Activated naive CD8-positive, alpha-beta T cell treated with anti-CD3 and anti-CD28 coated beads, Interleukin-2, amount 10 ng/mL, durations not matched to agents 7 days and 5 days (primary cell): ENCODE measurements around the gene PRKCD. TPM values are rescaled to one million over a fixed set of nuclear protein-coding genes. Genes with fewer than 3 reads are reported as not detected.
"Not testable (repeated sequence)": the region's sequence is repeated elsewhere in the genome, so short reads cannot be mapped to it uniquely, and the experiment has no call there.

ENCODE experiments used
- ATAC-seq: fragments of 150-1000 bp; cut with Tn5 transposase; one replicate; pipeline ENCODE4 v1.10.0; 2021; ENCODE audit warnings: low read depth, moderate library complexity
- POLR2A ChIA-PET: fragments of 350-600 bp; sonication (Branson Sonifier 250); formaldehyde crosslinking; loops from one replicate; lab custom pipeline; 2021; ENCODE audit warnings: antibody characterized with exemption; lab: Charles Lee
- DNase-seq: peaks from one replicate; pipeline ENCODE4 v3.0.0; 2021
- H3K27ac Mint-ChIP-seq: one replicate; pipeline ENCODE4 v1.8.0; 2022; ENCODE audit warnings: mild to moderate bottlenecking, mixed read lengths
- H3K27me3 Mint-ChIP-seq: one replicate; pipeline ENCODE4 v1.8.0; 2022; ENCODE audit warnings: mild to moderate bottlenecking, moderate library complexity, mixed read lengths
- H3K36me3 Mint-ChIP-seq: one replicate; pipeline ENCODE4 v1.8.0; 2021; ENCODE audit warnings: mild to moderate bottlenecking, mixed read lengths
- H3K4me1 Mint-ChIP-seq: one replicate; pipeline ENCODE4 v1.8.0; 2021; ENCODE audit warnings: mixed read lengths
- H3K4me3 Mint-ChIP-seq: one replicate; pipeline ENCODE4 v1.8.0; 2022; ENCODE audit warnings: mild to moderate bottlenecking, moderate library complexity, mixed read lengths
- H3K9me3 Mint-ChIP-seq: one replicate; pipeline ENCODE4 v1.8.0; 2021; ENCODE audit warnings: mixed read lengths
- total RNA-seq, 2 experiments: library from RNA; stranded (reverse); gene quantifications; one replicate each; pipeline ENCODE4 v1.2.3, GENCODE V29; 2021

The PRKCD gene
- total RNA-seq, 2 experiments from 2014 or later: 20.5 TPM

DNA sequence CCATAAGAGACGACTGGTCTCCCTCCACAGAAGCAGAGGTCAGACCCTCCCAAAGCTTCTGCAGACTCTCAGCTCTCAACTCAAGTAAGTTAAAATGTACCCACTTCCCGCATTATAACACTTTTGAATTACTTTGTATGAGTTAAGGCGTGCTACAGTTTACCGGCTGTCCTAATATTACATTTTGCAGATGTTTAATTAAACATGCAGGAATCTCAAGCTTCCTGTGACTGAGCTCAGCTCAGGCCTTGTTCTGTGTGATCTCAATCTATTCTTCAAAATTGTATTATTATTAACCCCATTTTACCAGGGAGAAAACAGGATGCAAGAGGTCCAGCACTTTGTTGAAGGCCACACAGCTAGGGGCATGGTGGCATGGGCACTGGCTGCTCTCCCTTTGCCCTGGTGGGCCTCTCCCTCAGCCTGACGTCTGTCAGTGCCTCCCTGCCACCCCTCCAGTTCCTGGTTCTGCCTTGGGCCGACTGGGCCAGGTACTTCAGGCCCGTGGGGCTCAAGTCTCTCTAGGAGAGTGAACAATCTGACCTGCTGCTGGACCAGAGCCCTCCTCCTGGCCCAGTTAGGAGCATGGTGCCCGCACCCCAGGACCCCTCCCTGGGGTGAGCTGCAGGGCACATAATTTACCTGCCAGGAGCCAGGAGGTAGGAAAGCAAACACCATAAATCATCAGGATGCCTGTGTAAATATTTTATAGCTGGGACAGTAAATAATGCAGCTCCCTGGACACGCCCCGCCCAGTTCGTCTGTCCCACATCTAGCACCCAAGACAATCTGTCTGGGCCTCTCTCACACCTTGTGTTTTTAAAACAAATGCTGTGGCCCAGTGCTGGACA lies 15.9 kb upstream of the PRKCD start:
- POLR2A ChIA-PET: no interaction called here
- Mint-ChIP-seq H3K27ac (no peak overlapping the region), H3K36me3 (no peaks in the 10 kb centered on the region), H3K4me1 (peaks cover 6% of the 10 kb centered on the region), H3K4me3 (no peak overlapping the region), H3K27me3 (no peaks in the 10 kb centered on the region), H3K9me3 (no peaks in the 10 kb centered on the region)
- ATAC-seq (no peak), DNase-seq (no peak)

DNA sequence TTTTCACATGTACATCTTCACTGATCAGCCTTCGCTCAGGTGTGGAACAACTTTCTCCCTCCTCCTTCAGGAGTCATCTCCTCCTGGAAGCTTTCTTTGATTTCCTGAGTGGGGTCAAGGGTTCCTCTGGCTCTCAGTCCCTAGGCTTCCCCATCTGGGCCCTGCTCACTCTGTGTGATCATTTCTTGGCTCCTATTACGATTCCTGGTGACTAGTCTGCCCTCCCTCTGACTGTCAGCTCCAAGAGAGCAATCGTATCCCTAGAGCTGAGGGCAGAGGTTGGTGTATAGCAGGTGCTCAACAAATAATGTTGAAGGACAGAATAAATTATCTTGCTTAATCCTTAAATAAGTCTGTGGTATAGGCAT lies 15.3 kb upstream of the PRKCD start:
- Mint-ChIP-seq H3K4me3 (no peak overlapping the region), H3K9me3 (no peaks in the 10 kb centered on the region), H3K4me1 (peaks cover under 1% of the 10 kb centered on the region), H3K27me3 (peaks cover 2% of the 10 kb centered on the region), H3K36me3 (no peaks in the 10 kb centered on the region), H3K27ac (no peak overlapping the region)
- DNase-seq (no peak), ATAC-seq (no peak)
- POLR2A ChIA-PET: no interaction called here

DNA sequence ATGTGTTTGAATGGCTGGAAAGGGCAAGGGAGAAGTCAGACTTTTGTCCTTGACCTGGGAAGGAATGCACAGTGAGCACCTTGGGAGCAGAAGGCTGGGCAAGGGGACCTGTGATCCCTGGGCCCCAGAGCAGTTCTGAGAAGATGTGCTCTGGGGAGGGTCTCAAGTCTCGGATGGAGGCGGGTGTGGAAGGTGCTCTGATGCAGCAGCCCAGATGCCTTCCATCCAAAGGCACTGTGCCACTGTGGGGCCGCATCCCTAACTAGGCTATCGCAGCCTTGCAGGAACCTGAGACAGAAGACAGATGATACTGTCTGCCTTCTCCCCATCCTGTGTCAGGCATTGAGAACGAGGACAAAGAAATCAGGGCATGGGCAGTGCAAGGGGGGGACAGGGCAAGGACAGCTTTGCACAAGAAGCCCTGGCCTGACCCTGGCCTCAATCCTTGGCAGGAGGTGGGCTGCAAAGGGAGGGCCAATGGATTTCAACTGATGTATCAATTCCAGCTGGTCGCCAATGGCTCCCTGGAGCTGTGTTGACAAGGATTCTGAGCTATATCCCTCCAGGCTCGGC lies 14.6 kb upstream of the PRKCD start:
- Mint-ChIP-seq H3K27ac (no peak overlapping the region), H3K36me3 (no peaks in the 10 kb centered on the region), H3K4me3 (no peak overlapping the region), H3K27me3 (peaks cover 5% of the 10 kb centered on the region), H3K9me3 (no peaks in the 10 kb centered on the region), H3K4me1 (no peaks in the 10 kb centered on the region)
- ATAC-seq (no peak), DNase-seq (no peak)
- POLR2A ChIA-PET: no interaction called here

DNA sequence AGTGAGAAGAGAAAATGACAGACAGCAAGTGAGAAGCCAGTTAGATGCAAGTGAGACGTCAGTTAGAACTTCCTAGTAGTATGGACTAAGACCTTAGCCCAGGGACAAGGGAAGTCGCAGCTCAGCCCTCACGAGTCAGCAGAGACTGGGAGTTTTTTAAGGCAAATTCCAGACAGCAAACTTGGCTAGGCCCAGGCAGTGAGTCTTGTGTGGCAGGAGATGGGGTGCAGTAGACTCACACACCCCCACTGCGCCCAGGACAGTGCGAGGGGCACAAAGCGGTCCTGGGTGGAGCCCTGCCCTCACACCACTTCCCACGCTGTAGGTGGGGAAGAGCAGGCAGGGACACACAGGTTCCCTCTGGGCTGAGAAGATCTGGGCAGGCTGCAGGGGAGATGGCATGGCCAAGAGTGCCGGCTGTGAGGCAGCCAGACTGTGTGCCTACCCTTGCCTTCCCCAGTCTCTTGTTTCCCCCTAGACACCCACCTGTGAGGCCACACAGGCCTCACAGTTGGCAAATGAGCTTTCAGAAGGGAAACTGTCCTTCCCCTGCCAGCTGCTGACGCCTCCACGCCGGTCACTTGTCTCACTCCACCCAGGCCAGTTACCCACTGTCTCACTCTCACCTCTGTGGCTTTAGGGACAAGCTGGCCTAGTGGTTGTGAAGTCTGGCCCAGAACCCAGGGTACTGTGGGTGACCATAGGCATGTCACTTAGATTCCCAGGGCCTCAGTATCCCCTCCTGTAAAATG lies 13.7 kb upstream of the PRKCD start:
- ATAC-seq: no peak
- Mint-ChIP-seq H3K4me3 (no peak overlapping the region), H3K9me3 (no peaks in the 10 kb centered on the region), H3K4me1 (no peaks in the 10 kb centered on the region), H3K27me3 (peaks cover 5% of the 10 kb centered on the region), H3K36me3 (no peaks in the 10 kb centered on the region), H3K27ac (no peak overlapping the region)
- DNase-seq: no peak
- POLR2A ChIA-PET: no interaction called here

DNA sequence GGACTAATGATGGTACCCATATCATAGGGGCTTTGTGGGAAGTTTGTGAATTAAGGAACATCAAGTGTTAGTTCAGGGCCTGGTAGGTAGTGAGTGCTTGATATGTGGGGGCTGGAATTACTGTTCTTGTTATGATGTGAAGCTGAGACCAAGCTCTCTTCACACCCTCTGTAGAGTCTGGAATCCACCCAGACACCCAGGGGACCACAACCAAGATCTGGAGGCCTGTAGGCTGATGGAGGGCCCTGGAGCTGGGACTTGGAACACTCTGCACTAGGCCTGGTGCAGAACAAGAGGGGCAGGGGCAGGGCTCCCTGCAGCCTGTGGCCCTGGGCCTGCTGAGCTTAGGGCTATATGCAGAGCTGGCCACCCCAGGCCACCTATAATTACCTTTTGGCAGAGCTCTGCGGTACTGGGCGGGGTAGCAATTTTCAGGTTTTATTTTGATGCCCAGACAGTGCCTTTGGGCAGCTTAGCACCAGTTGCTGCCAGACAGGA lies 13.1 kb upstream of the PRKCD start:
- H3K4me1 Mint-ChIP-seq: no peaks in the 10 kb centered on the region
- H3K9me3 Mint-ChIP-seq: no peaks in the 10 kb centered on the region
- H3K36me3 Mint-ChIP-seq: no peaks in the 10 kb centered on the region
- POLR2A ChIA-PET: no interaction called here
- no peak for ATAC-seq
- DNase-seq: no peak
- H3K27ac Mint-ChIP-seq: no peak overlapping the region
- no peak overlapping the region for H3K4me3 Mint-ChIP-seq
- H3K27me3 Mint-ChIP-seq: peaks cover 5% of the 10 kb centered on the region

DNA sequence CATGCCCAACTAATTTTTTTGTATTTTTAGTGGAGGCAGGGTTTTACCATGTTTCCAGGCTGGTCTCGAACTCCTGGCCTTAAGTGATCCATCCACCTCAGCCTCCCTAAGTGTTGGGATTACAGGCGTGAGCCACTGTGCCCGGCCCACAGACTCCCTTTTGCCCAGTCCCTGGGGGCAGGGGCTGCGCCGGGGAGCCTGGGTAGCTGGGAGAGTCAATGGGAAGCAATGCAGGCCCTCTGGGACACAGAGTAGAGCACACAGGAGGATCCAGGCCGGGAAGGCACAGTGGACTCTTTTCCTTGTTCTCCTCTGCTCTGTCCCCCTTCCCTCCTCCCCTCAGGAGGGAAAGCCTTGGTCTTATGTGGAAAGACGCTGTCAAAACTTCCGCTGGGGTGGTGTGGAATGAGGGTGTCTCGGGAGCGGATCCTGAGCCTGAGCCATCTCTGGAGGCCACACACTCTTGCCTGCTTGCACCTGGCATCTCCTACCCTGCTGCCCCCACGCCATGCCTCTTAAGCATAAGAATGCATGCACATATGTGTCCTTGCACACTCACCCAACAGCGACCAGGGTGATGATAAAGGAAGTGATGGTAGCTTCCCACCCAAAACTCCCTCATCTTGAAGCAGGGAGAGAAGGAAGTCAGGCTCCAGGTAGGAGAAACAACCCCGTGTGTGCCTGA lies 11.9 kb upstream of the PRKCD start:
- H3K4me3 Mint-ChIP-seq: no peak overlapping the region
- H3K27ac Mint-ChIP-seq: no peak overlapping the region
- no peaks in the 10 kb centered on the region for H3K4me1 Mint-ChIP-seq
- no peaks in the 10 kb centered on the region for H3K36me3 Mint-ChIP-seq
- ATAC-seq (no peak), DNase-seq (no peak)
- H3K9me3 Mint-ChIP-seq: no peaks in the 10 kb centered on the region
- H3K27me3 Mint-ChIP-seq: peaks cover 10% of the 10 kb centered on the region
- POLR2A ChIA-PET: interaction anchor here (1.5 kb wide), 1 partner anchor 11 kb away, joined by 4 read pairs; no protein-coding TSS in a partner anchor

DNA sequence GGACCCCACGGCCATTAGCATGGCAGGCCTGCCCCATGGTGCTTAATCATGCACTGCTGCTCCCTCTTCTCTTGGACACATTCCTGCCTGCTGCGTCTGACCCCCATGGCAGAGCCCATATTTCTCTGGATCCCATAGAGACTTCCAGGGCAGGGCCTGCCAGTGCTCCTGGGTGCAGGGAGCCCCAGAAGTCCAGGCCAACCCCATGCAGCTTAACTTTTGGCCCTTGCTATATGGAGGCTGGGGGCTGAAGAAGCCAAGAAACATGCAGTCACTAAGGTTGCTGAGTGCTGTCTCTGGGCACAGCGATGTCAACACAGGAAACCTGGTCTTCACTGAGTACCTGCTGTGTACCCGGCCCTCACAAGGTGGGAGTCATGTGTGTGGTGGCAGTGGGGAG lies 11.3 kb upstream of the PRKCD start:
- no peaks in the 10 kb centered on the region for H3K9me3 Mint-ChIP-seq
- H3K27ac Mint-ChIP-seq: no peak overlapping the region
- DNase-seq: no peak
- H3K4me3 Mint-ChIP-seq: no peak overlapping the region
- H3K4me1 Mint-ChIP-seq: no peaks in the 10 kb centered on the region
- POLR2A ChIA-PET: interaction anchor here (0.6 to 1.5 kb wide), 2 partner anchors 10 to 61 kb away, joined by 3 to 4 read pairs; no protein-coding TSS in a partner anchor
- no peaks in the 10 kb centered on the region for H3K36me3 Mint-ChIP-seq
- peaks cover 10% of the 10 kb centered on the region for H3K27me3 Mint-ChIP-seq
- no peak for ATAC-seq

DNA sequence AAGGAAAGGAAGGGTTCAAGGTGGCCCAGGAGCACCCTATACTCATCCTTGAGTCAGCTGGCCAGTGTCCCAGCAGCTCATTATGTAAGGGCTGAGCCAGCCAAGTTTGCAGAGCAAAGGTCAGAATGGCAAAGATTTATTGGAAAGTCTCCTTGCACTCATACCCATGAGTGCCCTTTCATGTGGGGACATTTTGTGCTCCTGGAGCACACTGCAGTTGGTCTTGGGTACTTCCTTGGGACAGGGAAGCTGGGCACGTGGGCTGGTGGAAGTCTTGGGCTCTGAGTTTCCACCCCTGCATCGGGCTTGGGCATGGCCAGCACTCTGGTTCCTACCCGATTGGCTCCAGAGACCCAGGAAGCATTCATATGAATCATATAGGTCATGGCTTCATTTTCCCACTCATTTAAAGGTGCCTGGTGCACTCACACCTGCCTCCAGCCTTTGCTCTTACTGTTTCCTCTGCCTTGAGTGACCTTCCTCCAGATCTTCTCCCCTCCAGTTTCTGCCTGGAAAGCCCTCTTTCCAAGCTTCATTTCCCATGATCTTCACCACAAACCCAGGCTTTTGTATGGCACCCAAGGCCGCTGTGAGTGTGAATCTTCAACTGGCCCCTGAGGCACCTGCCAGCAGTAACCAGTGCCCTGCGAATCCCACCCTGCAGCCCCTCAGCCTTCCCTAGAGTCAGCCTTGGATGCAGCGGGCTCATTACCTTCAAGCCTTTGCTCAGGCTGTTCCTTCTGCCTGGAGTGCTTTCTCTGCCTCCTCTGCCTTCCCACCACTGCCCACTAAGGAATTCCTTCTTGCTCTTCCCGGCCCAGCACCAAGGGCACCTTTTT lies 10.5 kb upstream of the PRKCD start:
- ATAC-seq (no peak), DNase-seq (no peak)
- POLR2A ChIA-PET: interaction anchor here (0.6 to 1.5 kb wide), 2 partner anchors 10 to 60 kb away, joined by 3 to 4 read pairs; no protein-coding TSS in a partner anchor
- Mint-ChIP-seq H3K4me1 (no peaks in the 10 kb centered on the region), H3K27me3 (peaks cover 14% of the 10 kb centered on the region), H3K4me3 (no peak overlapping the region), H3K36me3 (no peaks in the 10 kb centered on the region), H3K27ac (no peak overlapping the region), H3K9me3 (no peaks in the 10 kb centered on the region)

DNA sequence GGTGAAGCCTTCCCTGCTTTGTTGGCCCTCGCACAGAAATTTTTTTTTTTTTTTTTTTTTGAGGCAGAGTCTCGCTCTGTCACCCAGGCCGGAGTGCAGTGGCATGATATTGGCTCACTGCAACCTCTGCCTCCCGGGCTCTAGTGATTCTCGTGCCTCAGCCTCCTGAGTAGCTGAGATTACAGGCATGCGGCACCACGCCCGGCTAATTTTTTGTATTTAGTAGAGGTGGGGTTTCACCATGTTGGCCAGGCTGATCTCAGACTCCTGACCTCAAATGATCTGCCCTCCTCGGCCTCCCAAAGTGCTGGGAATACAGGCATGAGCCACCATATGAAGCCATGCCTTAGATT lies 9.9 kb upstream of the PRKCD start:
- H3K9me3 Mint-ChIP-seq, H3K4me3 Mint-ChIP-seq, ATAC-seq, H3K4me1 Mint-ChIP-seq, H3K36me3 Mint-ChIP-seq, DNase-seq, H3K27ac Mint-ChIP-seq, POLR2A ChIA-PET: not testable (repeated sequence)
- H3K27me3 Mint-ChIP-seq: peaks cover 19% of the 10 kb centered on the region

DNA sequence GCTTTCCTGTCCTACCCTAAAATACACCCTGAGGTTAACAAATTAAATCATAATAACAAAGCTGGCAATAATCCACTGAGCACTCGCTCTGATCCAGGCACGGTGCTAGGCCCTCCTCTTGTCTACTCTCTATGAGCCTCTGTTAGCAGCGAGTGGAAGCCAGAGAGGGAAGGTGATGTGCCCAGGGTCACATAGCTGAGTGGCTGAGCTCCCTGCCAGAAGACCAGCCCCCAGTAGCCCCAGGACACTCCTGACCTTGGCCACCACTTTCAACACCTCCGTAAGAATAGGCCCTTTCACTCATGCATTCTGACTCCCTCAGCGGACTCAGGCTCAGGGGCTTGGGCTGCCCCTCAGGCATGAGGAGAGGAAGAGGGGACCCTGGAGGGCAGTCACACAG lies 9.5 kb upstream of the PRKCD start:
- Mint-ChIP-seq H3K36me3 (no peaks in the 10 kb centered on the region), H3K27ac (no peak overlapping the region), H3K9me3 (no peaks in the 10 kb centered on the region), H3K4me3 (no peak overlapping the region), H3K4me1 (no peaks in the 10 kb centered on the region), H3K27me3 (peaks cover 21% of the 10 kb centered on the region)
- POLR2A ChIA-PET: no interaction called here
- no peak for DNase-seq
- ATAC-seq: no peak

DNA sequence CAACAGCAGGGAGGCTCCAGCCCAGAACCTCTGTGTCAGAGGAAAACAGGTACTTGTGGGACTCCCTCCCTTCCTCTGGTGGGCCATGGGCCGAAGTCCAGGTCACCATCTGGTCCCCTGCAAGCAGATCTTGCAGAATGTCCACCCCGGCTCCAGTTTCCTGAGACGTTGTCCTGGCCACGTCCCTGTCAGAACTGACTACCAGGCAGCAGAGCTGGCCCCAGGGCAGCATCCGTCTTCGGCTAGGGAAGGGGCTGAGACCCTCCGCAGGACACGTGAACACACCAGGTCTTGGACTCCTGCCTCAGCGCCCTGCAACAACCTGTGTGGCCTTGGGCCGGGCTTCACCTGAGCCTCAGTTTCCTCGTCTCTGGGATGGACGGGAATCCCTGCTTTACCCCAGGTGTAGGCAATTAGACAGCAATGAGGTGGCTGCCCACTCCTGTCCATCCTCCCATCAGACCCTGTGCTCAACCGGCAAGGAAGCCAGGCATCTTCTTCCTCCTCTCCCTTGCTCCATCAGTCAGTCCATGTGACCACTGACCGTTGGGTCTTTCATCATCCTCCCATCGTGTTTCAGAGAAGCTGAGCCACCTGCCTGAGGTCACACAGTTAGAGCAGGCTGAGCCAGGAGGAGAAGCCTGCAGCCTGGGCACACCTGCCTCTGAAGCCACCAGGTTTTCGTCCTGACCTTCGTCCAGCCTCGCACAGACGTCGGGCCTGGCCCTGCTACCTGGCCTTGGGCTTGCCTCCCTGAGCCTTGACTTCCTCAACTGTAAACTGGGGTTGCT lies 8.9 kb upstream of the PRKCD start:
- H3K4me1 Mint-ChIP-seq: no peaks in the 10 kb centered on the region
- H3K27ac Mint-ChIP-seq: no peak overlapping the region
- H3K9me3 Mint-ChIP-seq: no peaks in the 10 kb centered on the region
- H3K36me3 Mint-ChIP-seq: no peaks in the 10 kb centered on the region
- POLR2A ChIA-PET: no interaction called here
- DNase-seq (no peak), ATAC-seq (no peak)
- H3K27me3 Mint-ChIP-seq: peaks cover 25% of the 10 kb centered on the region
- H3K4me3 Mint-ChIP-seq: no peak overlapping the region

DNA sequence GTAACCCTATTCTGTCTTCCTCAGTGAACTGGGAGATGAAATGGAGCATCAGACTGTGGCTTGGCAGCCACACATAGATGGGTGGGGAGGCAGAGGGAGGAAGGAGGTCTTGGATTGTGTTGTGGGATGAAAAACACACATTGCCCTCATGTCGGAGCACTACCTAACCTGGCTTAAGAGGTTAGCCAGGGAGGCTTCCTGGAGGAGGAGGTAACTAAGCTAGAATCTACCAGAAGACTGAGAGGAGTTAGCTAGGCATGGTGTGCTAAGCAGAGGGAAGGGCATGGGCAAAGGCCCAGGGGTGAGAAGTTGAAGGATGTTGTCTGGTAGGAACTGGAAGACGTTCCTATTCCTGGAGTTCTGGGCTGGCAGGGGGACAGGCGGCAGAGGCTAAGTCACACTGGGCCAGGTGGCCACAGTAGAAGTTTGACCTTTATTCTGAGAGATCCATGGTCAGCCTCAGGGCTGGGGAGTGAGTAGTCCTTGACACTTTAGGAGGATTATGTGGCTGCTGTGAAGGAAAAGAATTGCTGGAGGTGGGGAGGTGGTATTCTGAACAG lies 7.7 kb upstream of the PRKCD start:
- Mint-ChIP-seq H3K9me3 (no peaks in the 10 kb centered on the region), H3K4me3 (no peak overlapping the region)

More for the DNA sequence above, 7.7 kb upstream of the PRKCD start:
- POLR2A ChIA-PET: no interaction called here
- Mint-ChIP-seq H3K27me3 (peaks cover 38% of the 10 kb centered on the region), H3K27ac (no peak overlapping the region), H3K36me3 (no peaks in the 10 kb centered on the region), H3K4me1 (no peaks in the 10 kb centered on the region)
- DNase-seq (no peak), ATAC-seq (no peak)
